Pancreas (tissue), 10 donors: Measurements from ENCODE around the gene TRAF2. TPM values are rescaled to one million over a fixed set of nuclear protein-coding genes. Genes with fewer than 3 reads are reported as not detected.

Experiments used
- ATAC-seq, 4 donors: fragments of 200-7000 bp; cut with Tn5 transposase; one replicate each; pipeline versions ENCODE4 v1.8.0 to v1.9.1; 2020; ENCODE audit warnings: mild to moderate bottlenecking in 4 of 4, moderate library complexity in 4 of 4
- DNase-seq, 6 donors: peaks; one replicate each; pipeline ENCODE4 v3.0.0-alpha.2; 2020
- FAIRE-seq: peaks from 2 replicates; lab custom pipeline; 2012; peaks lifted over from hg19 to GRCh38; lab: Jason Lieb, UNC
- H3K27ac ChIP-seq, 4 donors: fragments of 200-600 bp; sonication (generic); 1 replicate in 3 of 4; 2 replicates in 1 of 4; pipeline versions ENCODE4 v1.5.0 to v1.8.0; 2020
- H3K27me3 ChIP-seq, 4 donors: fragments of 200-600 bp; one replicate each; pipeline ENCODE4 v1.8.0; 2021
- H3K36me3 ChIP-seq, 3 donors: fragments of 200-600 bp; sonication (generic) in 1 of 3; one replicate each; pipeline versions ENCODE4 v1.5.0 to v1.8.0; 2020 to 2021
- H3K4me1 ChIP-seq, 3 donors: fragments of 200-600 bp; one replicate each; pipeline ENCODE4 v1.8.0; 2021
- H3K4me3 ChIP-seq, 4 donors: fragments of 200-600 bp; sonication (generic) in 2 of 4; one replicate each; pipeline versions ENCODE4 v1.5.0 to v1.8.0; 2020 to 2021
- H3K9me3 ChIP-seq, 4 donors: fragments of 200-600 bp; one replicate each; pipeline ENCODE4 v1.8.0; 2021
- WGBS, 2 donors: extraction: QIAGEN DNeasy Blood & Tissue Kit; methylation state at CpG; one replicate each; pipeline ENCODE4 v1.1.7; 2013; 5-methylcytosine and 5-hydroxymethylcytosine counted together
- intact Hi-C, 3 donors: fragments of 100-400 bp; cut with DNase I; formaldehyde crosslinking; loops; one replicate each; pipeline versions ENCODE4 v1.11.1 to v1.14.2; 2022
- polyA plus RNA-seq, 2 donors: library from polyadenylated mRNA; stranded (reverse); fragments of 200-250 nt; gene quantifications; one replicate each; pipeline ENCODE4 v1.2.3, GENCODE V29; 2013
- total RNA-seq, 6 donors: library from RNA; stranded (reverse); fragmentation: NEBNext Ultra II Directional in 4 of 6; extraction: Animal tissue kit (Norgen Biotek cat#: 25700) in 4 of 6; gene quantifications; one replicate each; pipeline versions ENCODE4 v1.2.1 to v1.2.4, GENCODE V29; 2021 to 2023
- TF ChIP-seq, protein P1 (sequence below), 4 donors: fragments of 200-600 bp; sonication (generic) in 3 of 4; IDR thresholded peaks; one replicate each; pipeline versions ENCODE4 v1.5.0 to v1.8.0; 2021; ENCODE audit warnings: antibody characterized with exemption in 4 of 4
- donor health status: healthy with polysubstance abuse.
- donor health status: DM: no; HTN: no; CAD: no; lungs with moderate emphysema.
- donor health status: DM: no; HTN: no; CAD: no.
- donor health status: control.
- donor health status: control.
- donor health status: Bipolar disorder and iron deficiency.
- donor health status: DM: yes; HTN: yes; CAD: no.
- donor health status: DM: no; HTN: no; CAD: no.
- donor health status: DM: no; HTN: no; CAD: no.
- donor health status: DM: yes; HTN: yes; CAD: no.

The TRAF2 gene
- total and polyA plus RNA-seq, 8 donors: 4.8 to 14.4 (median 8.2) TPM

DNA sequence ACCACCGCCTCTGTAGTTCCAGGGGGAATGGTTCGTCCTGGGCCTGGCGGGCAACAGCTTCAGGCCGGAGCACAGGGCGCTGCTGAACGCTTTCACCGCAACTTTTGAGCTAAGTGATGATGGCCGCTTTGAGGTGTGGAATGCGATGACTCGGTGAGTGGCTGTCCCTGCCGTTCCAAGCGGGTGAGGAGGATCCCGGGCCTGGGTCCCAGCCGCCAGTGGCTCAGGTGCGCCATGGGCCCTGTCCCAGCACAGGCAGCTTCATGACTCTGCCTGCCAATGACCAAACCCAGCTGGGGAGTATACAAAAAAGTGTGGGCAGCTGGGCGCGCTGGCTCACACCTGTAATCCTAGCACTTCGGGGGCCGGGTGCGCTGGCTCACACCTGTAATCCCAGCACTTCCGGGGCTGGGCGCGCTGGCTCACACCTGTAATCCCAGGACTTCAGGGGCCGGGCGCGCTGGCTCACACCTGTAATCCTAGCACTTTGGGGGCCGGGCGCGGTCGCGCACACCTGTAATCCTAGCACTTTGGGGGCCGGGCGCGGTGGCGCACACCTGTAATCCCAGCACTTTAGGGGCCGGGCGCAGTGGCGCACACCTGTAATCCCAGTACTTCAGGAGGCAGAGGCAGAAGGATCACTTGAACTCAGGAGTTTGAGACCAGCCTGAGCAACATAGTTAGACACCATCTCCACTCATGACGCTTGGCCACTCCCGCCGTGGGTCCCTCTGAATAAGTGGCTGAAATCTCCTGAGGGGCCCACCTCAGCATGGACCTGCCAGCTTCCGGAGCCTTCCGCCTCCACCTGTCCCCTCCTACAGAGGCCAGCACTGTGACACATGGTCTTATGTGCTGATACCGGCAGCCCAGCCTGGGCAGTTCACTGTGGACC is 66.8 kb downstream of the TRAF2 start:
- no peak overlapping the region for H3K4me3 ChIP-seq
- H3K27me3 ChIP-seq: no peaks in the 10 kb centered on the region
- peaks cover 0 to 17% (median 0%) of the 10 kb centered on the region in 3 donors for H3K4me1 ChIP-seq
- 90 to 92% methylated on average over 44 of the region's 44 CpGs for WGBS, 2 donors
- peak overlapping the region in 1 of 4 donors; percentile 42 for H3K27ac ChIP-seq
- TF ChIP-seq, protein P1, sequence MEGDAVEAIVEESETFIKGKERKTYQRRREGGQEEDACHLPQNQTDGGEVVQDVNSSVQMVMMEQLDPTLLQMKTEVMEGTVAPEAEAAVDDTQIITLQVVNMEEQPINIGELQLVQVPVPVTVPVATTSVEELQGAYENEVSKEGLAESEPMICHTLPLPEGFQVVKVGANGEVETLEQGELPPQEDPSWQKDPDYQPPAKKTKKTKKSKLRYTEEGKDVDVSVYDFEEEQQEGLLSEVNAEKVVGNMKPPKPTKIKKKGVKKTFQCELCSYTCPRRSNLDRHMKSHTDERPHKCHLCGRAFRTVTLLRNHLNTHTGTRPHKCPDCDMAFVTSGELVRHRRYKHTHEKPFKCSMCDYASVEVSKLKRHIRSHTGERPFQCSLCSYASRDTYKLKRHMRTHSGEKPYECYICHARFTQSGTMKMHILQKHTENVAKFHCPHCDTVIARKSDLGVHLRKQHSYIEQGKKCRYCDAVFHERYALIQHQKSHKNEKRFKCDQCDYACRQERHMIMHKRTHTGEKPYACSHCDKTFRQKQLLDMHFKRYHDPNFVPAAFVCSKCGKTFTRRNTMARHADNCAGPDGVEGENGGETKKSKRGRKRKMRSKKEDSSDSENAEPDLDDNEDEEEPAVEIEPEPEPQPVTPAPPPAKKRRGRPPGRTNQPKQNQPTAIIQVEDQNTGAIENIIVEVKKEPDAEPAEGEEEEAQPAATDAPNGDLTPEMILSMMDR (IDR thresholded peaks at IDR 0.05): no peak
- no peaks in the 10 kb centered on the region for H3K36me3 ChIP-seq
- peak in 1 of 6 donors; percentile 39 for DNase-seq
- H3K9me3 ChIP-seq: no peaks in the 10 kb centered on the region
- intact Hi-C loops: loop anchor here in 1 of 3 donors (10.0 kb wide), 1 partner anchor 72 kb away; the partner anchor contains the start of gene ABCA2
- no peak for ATAC-seq
- no peak for FAIRE-seq

DNA sequence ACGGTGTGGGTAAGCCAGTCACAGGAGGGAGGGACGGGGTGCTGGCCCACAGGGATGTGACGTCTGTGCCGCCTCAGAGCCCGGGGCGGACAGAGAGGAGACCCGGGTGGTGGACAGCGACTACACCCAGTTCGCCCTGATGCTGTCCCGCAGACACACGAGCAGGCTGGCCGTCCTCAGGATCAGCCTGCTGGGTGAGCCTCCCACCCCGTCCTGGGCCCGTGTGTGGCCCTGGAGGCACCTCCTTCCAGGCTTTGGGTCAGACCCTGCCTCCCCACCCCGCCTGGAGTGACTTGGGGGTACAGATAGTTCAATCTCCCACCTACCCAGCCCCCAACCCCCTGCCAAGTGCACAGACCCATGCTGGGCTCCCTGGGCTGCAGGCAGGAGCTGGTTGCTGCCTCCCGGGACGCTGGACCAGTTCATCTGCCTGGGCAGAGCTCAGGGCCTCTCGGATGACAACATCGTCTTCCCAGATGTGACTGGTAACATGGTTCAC is 67.5 kb downstream of the TRAF2 start:
- FAIRE-seq: no peak
- Histone ChIP-seq H3K27ac (no peak overlapping the region), H3K4me3 (no peak overlapping the region), H3K36me3 (no peaks in the 10 kb centered on the region), H3K4me1 (peaks cover 0 to 14% (median 0%) of the 10 kb centered on the region in 3 donors), H3K9me3 (no peaks in the 10 kb centered on the region), H3K27me3 (no peaks in the 10 kb centered on the region)
- WGBS, 2 donors: 79 to 92% methylated on average over 19 of the region's 19 CpGs
- peak in 2 of 6 donors; percentile 26 to 76 for DNase-seq
- intact Hi-C loops: loop anchor here in 1 of 3 donors (10.0 kb wide), 1 partner anchor 71 kb away; the partner anchor contains the start of gene ABCA2
- no peak for ATAC-seq
- TF ChIP-seq, protein P1 (IDR thresholded peaks at IDR 0.05): no peak

DNA sequence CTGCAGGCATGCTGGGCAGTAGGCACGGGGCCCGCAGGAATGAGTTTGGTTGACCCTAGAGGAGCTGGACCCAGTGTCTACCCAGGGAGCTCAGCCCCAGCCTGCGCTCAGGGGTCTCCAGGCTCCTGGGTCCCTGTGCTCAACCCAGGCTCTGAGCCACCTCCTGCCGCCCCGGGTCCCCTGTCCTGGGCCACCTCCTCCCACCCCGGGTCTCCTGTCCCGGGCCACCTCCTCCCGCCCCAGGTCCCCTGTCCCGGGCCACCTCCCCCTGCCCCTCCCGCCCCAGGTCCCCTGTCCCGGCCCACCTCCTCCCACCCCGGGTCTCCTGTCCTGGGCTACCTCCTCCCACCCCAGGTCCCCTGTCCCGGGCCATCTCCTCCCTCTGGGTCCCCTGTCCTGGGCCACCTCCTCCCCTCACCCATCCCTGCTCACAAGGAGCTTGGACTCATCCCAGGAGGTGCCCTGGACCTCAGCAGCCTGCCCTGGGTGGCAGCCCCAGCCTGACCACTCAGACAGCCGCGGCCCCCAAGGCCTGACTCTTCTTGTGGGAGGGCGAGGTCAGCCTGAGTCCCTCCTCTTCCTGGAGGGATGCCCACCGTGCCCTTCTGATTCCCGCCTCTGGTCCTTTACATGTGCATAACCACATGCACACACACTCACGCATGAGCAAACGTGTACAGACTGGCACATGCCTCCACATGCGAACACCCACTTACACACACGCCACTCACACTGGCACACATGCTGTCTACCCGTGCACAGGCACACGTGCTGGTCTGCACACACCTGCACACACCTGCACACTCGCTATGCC is 68.2 kb downstream of the TRAF2 start:
- ATAC-seq (no peak), FAIRE-seq (no peak), DNase-seq (peak in 2 of 6 donors; percentile 36 to 76)
- H3K27ac ChIP-seq: no peak overlapping the region
- WGBS, 2 donors: 85 to 86% methylated on average over 22 to 25 of the region's 25 CpGs
- H3K4me1 ChIP-seq: peaks cover 0 to 9% (median 0%) of the 10 kb centered on the region in 3 donors
- no peaks in the 10 kb centered on the region for H3K9me3 ChIP-seq
- H3K36me3 ChIP-seq: no peaks in the 10 kb centered on the region
- intact Hi-C loops: loop anchor here in 1 of 3 donors (10.0 kb wide), 1 partner anchor 70 kb away; the partner anchor contains the start of gene ABCA2
- H3K4me3 ChIP-seq: no peak overlapping the region
- H3K27me3 ChIP-seq: no peaks in the 10 kb centered on the region
- TF ChIP-seq, protein P1 (IDR thresholded peaks at IDR 0.05): no peak

DNA sequence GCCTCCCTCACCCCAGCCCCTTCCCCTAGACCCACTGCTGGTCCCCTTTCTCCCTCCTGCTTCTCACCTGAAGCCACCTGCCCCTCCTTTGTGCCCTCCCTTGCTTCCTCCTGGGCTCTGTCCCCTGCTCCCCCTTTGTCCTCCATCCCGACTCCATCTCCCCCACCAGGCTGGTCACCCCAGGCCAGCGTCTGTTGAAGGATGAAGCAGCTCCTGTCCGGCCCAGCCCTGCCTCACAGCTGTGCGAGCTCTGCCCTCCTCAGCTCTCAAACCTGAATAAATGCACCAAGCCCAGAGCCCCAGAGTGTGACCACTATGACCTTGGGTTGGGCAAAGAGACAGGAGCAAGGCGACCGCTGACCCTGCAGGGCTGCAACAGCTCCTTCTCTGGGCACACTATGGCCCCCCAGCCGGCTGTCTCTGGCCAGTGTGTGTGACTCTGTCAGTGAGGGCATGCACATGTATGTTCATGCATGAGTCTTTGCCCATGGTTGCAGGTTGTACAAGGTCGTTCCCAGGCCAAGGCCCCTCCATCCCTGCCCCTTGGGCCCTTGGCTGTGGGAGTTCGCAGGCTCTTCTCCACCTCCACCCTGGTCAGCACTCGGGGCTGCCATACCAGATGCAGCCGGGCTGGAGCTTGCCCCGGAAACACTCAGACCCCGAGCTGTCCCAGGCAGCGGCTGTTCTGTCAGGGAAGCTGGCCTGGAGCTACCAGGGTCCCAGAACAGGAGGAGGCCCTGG is 69.1 kb downstream of the TRAF2 start:
- H3K4me3 ChIP-seq: no peak overlapping the region
- ATAC-seq (no peak), DNase-seq (peak in 2 of 6 donors; percentile 11 to 66), FAIRE-seq (no peak)
- no peaks in the 10 kb centered on the region for H3K36me3 ChIP-seq
- WGBS, 2 donors: 82 to 90% methylated on average over 14 of the region's 14 CpGs
- peaks cover 0 to 6% (median 0%) of the 10 kb centered on the region in 3 donors for H3K4me1 ChIP-seq
- TF ChIP-seq, protein P1 (IDR thresholded peaks at IDR 0.05): no peak
- no peaks in the 10 kb centered on the region for H3K27me3 ChIP-seq
- intact Hi-C loops: loop anchor here in 1 of 3 donors (10.0 kb wide), 1 partner anchor 69 kb away; the partner anchor contains the start of gene ABCA2
- no peak overlapping the region for H3K27ac ChIP-seq
- no peaks in the 10 kb centered on the region for H3K9me3 ChIP-seq
